NCI-H1092 (cell line): Measurements from ENCODE around the gene CHERP.

Experiments used
- DNase-seq: peaks from one replicate; lab custom pipeline; 2025; lab: John Stamatoyannopoulos, UW

CHERP gene

GRCh38 chr19:16542045-16542909, at the start of gene CHERP:
Gene CHERP, minus strand, starts transcription at chr19:16542437. Its CDS starts 59 bp downstream, at chr19:16542378.
- peak; percentile 94 for DNase-seq

- DNase-seq: no peak
Observed at GRCh38 chr19:16590876-16591802, 48.9 kb upstream of the CHERP start.

GRCh38 chr19:16589917-16590316, 47.7 kb upstream of the CHERP start:
- peak; percentile 7 for DNase-seq

GRCh38 chr19:16588824-16589577, 46.8 kb upstream of the CHERP start:
- no peak for DNase-seq

GRCh38 chr19:16587833-16588823, 45.9 kb upstream of the CHERP start:
- DNase-seq: no peak

GRCh38 chr19:16586991-16587832, 45.0 kb upstream of the CHERP start:
- DNase-seq: no peak

- no peak for DNase-seq
Observed at GRCh38 chr19:16586477-16586871, 44.2 kb upstream of the CHERP start.

GRCh38 chr19:16585808-16586476, 43.7 kb upstream of the CHERP start:
- DNase-seq: no peak

- DNase-seq: no peak
Observed at GRCh38 chr19:16585094-16585801, 43.0 kb upstream of the CHERP start.

- DNase-seq: no peak
Observed at GRCh38 chr19:16584248-16585093, 42.2 kb upstream of the CHERP start.

GRCh38 chr19:16582486-16583261, 40.4 kb upstream of the CHERP start:
- no peak for DNase-seq

- DNase-seq: no peak
Observed at GRCh38 chr19:16581971-16582343, 39.7 kb upstream of the CHERP start.

GRCh38 chr19:16581145-16581970, 39.1 kb upstream of the CHERP start:
- no peak for DNase-seq

- no peak for DNase-seq
Observed at GRCh38 chr19:16579381-16579780, 37.1 kb upstream of the CHERP start.

- DNase-seq: no peak
Observed at GRCh38 chr19:16577531-16577985, 35.3 kb upstream of the CHERP start.
